Skeletal muscle tissue (tissue), 5 donors: ENCODE data around the gene HECTD4. TPM values are rescaled to one million over a fixed set of nuclear protein-coding genes. Genes with fewer than 3 reads are reported as not detected.
"Not testable (repeated sequence)": the region's sequence is repeated elsewhere in the genome, so short reads cannot be mapped to it uniquely, and the experiment has no call there.

Experiments used
- H3K27ac ChIP-seq: one replicate; pipeline ENCODE4 v1.7.0; 2013; ENCODE audit warnings: mild to moderate bottlenecking, low read depth, low read length, inconsistent platforms
- H3K27me3 ChIP-seq, 3 donors: one replicate each; pipeline ENCODE4 v1.7.0; 2013; ENCODE audit warnings: low read length in 3 of 3; ENCODE audit not compliant: control insufficient read depth in 3 of 3, insufficient read depth in 3 of 3
- H3K36me3 ChIP-seq, 3 donors: one replicate each; pipeline ENCODE4 v1.7.0; 2013; ENCODE audit warnings: low read length in 3 of 3; ENCODE audit not compliant: control insufficient read depth in 3 of 3, insufficient read depth in 3 of 3
- H3K4me1 ChIP-seq, 3 donors: one replicate each; pipeline ENCODE4 v1.7.0; 2013; ENCODE audit warnings: low read length in 3 of 3, mild to moderate bottlenecking in 3 of 3; ENCODE audit not compliant: control insufficient read depth in 3 of 3, insufficient read depth in 3 of 3
- H3K4me3 ChIP-seq, 3 donors: one replicate each; pipeline ENCODE4 v1.7.0; 2013; ENCODE audit warnings: low read length in 3 of 3
- H3K9ac ChIP-seq, 3 donors: one replicate each; pipeline ENCODE4 v1.7.0; 2013; ENCODE audit warnings: low read length in 3 of 3, mild to moderate bottlenecking in 3 of 3, moderate library complexity in 2 of 3, low read depth in 1 of 3
- H3K9me3 ChIP-seq, 3 donors: one replicate each; pipeline ENCODE4 v1.7.0; 2013; ENCODE audit warnings: low read length in 3 of 3; ENCODE audit not compliant: control insufficient read depth in 3 of 3
- small RNA-seq: library from RNA; depleted of rRNA; stranded (forward); fragments of <200 nt; gene quantifications from one replicate; pipeline ENCODE3, GENCODE V24; 2014
- total RNA-seq: library from RNA; depleted of rRNA; stranded (reverse); fragments of >200 nt; gene quantifications from one replicate; pipeline ENCODE4 v1.2.3, GENCODE V29; 2014
- donor health status: Osteomylitis.

HECTD4 gene
- total RNA-seq, 1 donor from 2014 or later, result 63.7 TPM

DNA sequence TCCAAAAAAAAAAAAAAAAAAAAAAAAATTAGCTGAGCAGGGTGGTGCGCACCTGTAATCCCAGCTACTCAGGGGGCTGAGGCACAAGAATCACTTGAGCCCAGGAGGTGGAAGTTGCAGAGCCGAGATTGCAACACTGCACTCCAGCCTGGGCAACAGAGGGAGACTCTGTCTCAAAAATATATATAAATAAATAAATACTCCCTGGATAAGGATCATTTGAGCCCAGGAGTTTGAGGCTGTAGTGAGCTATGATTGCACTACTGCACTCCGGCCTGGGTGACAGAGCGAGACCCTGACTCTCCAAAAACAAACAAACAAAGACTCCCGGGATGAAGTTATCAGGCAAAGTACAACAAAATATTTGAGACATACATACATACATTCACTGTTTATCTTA is 270.3 kb downstream of the HECTD4 start:
- H3K27me3 ChIP-seq, result no peaks in the 10 kb centered on the region
- H3K9ac ChIP-seq, result no peak overlapping the region
- no peaks in the 10 kb centered on the region for H3K9me3 ChIP-seq
- no peak overlapping the region for H3K27ac ChIP-seq
- no peaks in the 10 kb centered on the region for H3K36me3 ChIP-seq
- no peak overlapping the region for H3K4me3 ChIP-seq
- peaks cover 10 to 20% (median 17%) of the 10 kb centered on the region in 3 donors for H3K4me1 ChIP-seq

DNA sequence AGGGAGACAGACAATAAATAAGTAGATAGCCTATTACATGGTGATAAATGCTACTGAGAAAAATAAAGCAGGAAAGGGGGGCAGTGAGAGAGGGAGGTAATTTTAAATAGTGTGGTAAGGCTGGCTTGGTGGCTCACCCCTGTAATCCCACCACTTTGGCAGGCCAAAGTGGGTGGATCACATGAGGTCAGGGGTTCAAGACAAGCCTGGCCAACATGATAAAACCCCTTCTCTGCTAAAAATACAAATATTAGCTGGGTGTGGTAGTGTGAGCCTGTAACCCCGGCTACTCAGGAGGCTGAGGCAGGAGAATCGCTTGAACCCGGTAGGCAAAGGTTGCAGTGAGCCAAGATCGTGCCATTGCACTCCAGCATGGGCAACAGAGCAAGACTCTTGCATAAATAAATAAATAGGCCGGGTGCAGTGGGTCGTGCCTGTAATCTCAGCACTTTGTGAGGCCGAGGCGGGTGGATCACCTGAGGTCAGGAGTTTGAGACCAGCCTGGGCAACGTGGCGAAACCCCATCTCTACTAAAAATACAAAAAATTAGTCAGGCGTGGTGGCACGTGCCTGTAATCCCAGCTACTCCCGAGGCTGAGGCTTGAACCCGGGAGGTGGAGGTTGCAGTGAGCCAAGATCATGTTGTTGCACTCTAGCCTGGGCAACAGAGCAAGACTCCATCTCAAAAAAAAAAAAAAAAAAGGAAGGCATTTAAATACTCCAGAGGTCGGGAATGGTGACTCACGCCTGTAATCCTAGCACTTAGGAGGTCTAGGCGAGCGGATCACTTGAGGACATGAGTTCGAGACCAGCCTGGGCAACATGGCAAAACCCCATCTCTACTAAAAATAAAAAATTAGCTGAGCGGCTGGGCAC is 271.2 kb downstream of the HECTD4 start:
- not testable (repeated sequence) for H3K36me3 ChIP-seq, H3K9me3 ChIP-seq, H3K9ac ChIP-seq, H3K4me3 ChIP-seq, H3K27ac ChIP-seq, H3K27me3 ChIP-seq
- H3K4me1 ChIP-seq, result peaks cover 15 to 20% (median 18%) of the 10 kb centered on the region in 3 donors

Small RNAs within 50 kb of the gene (small RNA-seq; reads per million reads assigned to genes)
- gene RF00019, result not detected

Other genes with a start within 250 kb of the HECTD4 start
- 896 TPM for gene RPL6, start 27.2 kb upstream of the HECTD4 start, total RNA-seq
- gene PTPN11, start 36.5 kb upstream of the HECTD4 start, total RNA-seq, result 34.4 TPM